ENCODE data around the gene LRRC25.
"Not testable (repeated sequence)": the region's sequence is repeated elsewhere in the genome, so short reads cannot be mapped to it uniquely, and the experiment has no call there.

The LRRC25 gene

GRCh38 chr19:18424122-18424889 is 26.9 kb upstream of the LRRC25 start:
- no peak for DNase-seq

- no peak for DNase-seq
Measured at GRCh38 chr19:18423258-18424020, 26.0 kb upstream of the LRRC25 start.

GRCh38 chr19:18422530-18423191 is 25.2 kb upstream of the LRRC25 start:
- DNase-seq: no peak

GRCh38 chr19:18421371-18421959 is 24.0 kb upstream of the LRRC25 start:
- DNase-seq: no peak

- no peak for DNase-seq
Measured at GRCh38 chr19:18420930-18421329, 23.5 kb upstream of the LRRC25 start.

- peak; percentile 52 for DNase-seq
Measured at GRCh38 chr19:18419699-18420460, 22.5 kb upstream of the LRRC25 start.

- peak; percentile 72 for DNase-seq
Measured at GRCh38 chr19:18419195-18419698, 21.8 kb upstream of the LRRC25 start, which contains the start of gene SSBP4. Gene SSBP4 (plus strand): TSS chr19:18419398. CDS start chr19:18419649, 251 bp downstream.

- peak; percentile 35 for DNase-seq
Measured at GRCh38 chr19:18418483-18419194, 21.2 kb upstream of the LRRC25 start.

- DNase-seq: no peak
Measured at GRCh38 chr19:18418029-18418482, 20.6 kb upstream of the LRRC25 start.

GRCh38 chr19:18417250-18418028 is 20.0 kb upstream of the LRRC25 start:
- peak; percentile 60 for DNase-seq

GRCh38 chr19:18416778-18417249 is 19.4 kb upstream of the LRRC25 start:
- peak; percentile 87 for DNase-seq

- DNase-seq: no peak
Measured at GRCh38 chr19:18415178-18415867, 17.9 kb upstream of the LRRC25 start.

GRCh38 chr19:18414504-18415177 is 17.2 kb upstream of the LRRC25 start:
- DNase-seq: no peak

GRCh38 chr19:18412610-18413239 is 15.3 kb upstream of the LRRC25 start:
- no peak for DNase-seq

- no peak for DNase-seq
Measured at GRCh38 chr19:18408053-18408476, 10.6 kb upstream of the LRRC25 start.

GRCh38 chr19:18406749-18407148 is 9.3 kb upstream of the LRRC25 start:
- no peak for DNase-seq

- not testable (repeated sequence) for DNase-seq
Measured at GRCh38 chr19:18405754-18406153, 8.3 kb upstream of the LRRC25 start.

GRCh38 chr19:18402455-18403248 is 5.2 kb upstream of the LRRC25 start:
- not testable (repeated sequence) for DNase-seq

All from NCI-H2171 treated with DMSO at 0.1 percent for 48 hours (cell line).